ENCODE measurements around the gene GASK1A. TPM values are rescaled to one million over a fixed set of nuclear protein-coding genes. Genes with fewer than 3 reads are reported as not detected.

The GASK1A gene
- total and polyA plus RNA-seq, 10 of the 15 experiments (the other 5 are each of a cell fraction or from before 2014, with no cell fraction given): 0.18 TPM; not detected in 9

- SMC1A ChIA-PET (ENCODE audit: uncharacterized antibody, unreplicated experiment): interaction anchor here (1.9 kb wide), 1 partner anchor 130 kb away, joined by 8 read pairs; no protein-coding TSS in a partner anchor
- POLR2A ChIA-PET: no interaction called here
- Histone ChIP-seq H3K4me1 (ENCODE audit: control insufficient read depth, insufficient read depth, low read length) (no peaks in the 10 kb centered on the region), H3K9ac (ENCODE audit: control insufficient read depth, insufficient read depth, low read length) (no peak overlapping the region), H3K79me2 (ENCODE audit: control insufficient read depth, insufficient read depth, low read length) (no peaks in the 10 kb centered on the region), H3K36me3 (ENCODE audit: control insufficient read depth in 2 of 2, insufficient read depth in 2 of 2, low read length in 1 of 2) (no peaks in the 10 kb centered on the region), H4K20me1 (ENCODE audit: control insufficient read depth, insufficient read depth) (no peaks in the 10 kb centered on the region), H3K27ac (ENCODE audit: control insufficient read depth, insufficient read depth) (no peak overlapping the region), H2AFZ (ENCODE audit: control insufficient read depth, low read depth, low read length) (no peak overlapping the region), H3K9me3 (replicated peaks; ENCODE audit: control insufficient read depth, insufficient read depth, low read length) (no peaks in the 10 kb centered on the region), H3K4me3 (no peak overlapping the region), H3K4me2 (ENCODE audit: control insufficient read depth, insufficient read depth) (no peak overlapping the region), H3K27me3 (replicated peaks in 1 of 2; ENCODE audit: control insufficient read depth in 2 of 2, insufficient read depth in 2 of 2, low read length in 1 of 2) (peaks cover 0 to 3% of the 10 kb centered on the region in 2 experiments; a peak in 2 of 4 replicates)
- no TSS peak for BruUV-seq (replicated peaks)
- CTCF ChIA-PET: interaction anchor here (0.6 to 3.2 kb wide), 2 partner anchors 9 to 130 kb away, joined by 3 to 21 read pairs; no protein-coding TSS in a partner anchor
- intact Hi-C loops (cut with micrococcal nuclease; ENCODE audit: unreplicated experiment): no loop called here
- ATAC-seq (no peak), DNase-seq (ENCODE audit: low read depth, low spot score) (no peak), FAIRE-seq (no peak)
- in situ Hi-C loops (cut with MboI): no loop called here
- RAD21 ChIA-PET (ENCODE audit: unreplicated experiment): no interaction called here
- 29% methylated on average over 4 of the region's 4 CpGs for WGBS (ENCODE audit: insufficient coverage, insufficient replicate concordance, low lambda C conversion rate, missing lambda C conversion rate)
- no peak for TF ChIP-seq NR2F1 (conservative IDR thresholded peaks at IDR 0.05)
- no peak for TF ChIP-seq YBX1 (IDR thresholded peaks at IDR 0.05)
- TF ChIP-seq ZSCAN29 (IDR thresholded peaks at IDR 0.05): no peak
- TF ChIP-seq GABPA (IDR thresholded peaks at IDR 0.05; ENCODE audit: low read depth): no peak
- TF ChIP-seq ZBTB4 (CRISPR knock-in tag; IDR thresholded peaks at IDR 0.05): no peak
- TF ChIP-seq IRF4 (IDR thresholded peaks at IDR 0.05; ENCODE audit: low read depth, low read length): no peak
- no peak for TF ChIP-seq HDGF (IDR thresholded peaks at IDR 0.05)
- no peak for TF ChIP-seq PKNOX1 (IDR thresholded peaks at IDR 0.05)
- no peak for TF ChIP-seq E4F1 (IDR thresholded peaks at IDR 0.05; ENCODE audit: borderline replicate concordance, partially characterized antibody)
- no peak for TF ChIP-seq EGR1 (IDR thresholded peaks at IDR 0.05; ENCODE audit: borderline replicate concordance in 1 of 2, low read depth in 2 of 2, low read length in 2 of 2)
- no peak for TF ChIP-seq IRF3 (IDR thresholded peaks at IDR 0.05)
- TF ChIP-seq ZBTB33 (IDR thresholded peaks at IDR 0.05): no peak
- TF ChIP-seq RB1 (IDR thresholded peaks at IDR 0.05; ENCODE audit: borderline replicate concordance): no peak
- TF ChIP-seq NBN (IDR thresholded peaks at IDR 0.05): no peak
- TF ChIP-seq ZNF274 (IDR thresholded peaks at IDR 0.05; ENCODE audit: insufficient read depth, insufficient read length): no peak
- TF ChIP-seq NR2C2 (IDR thresholded peaks at IDR 0.05; ENCODE audit: borderline replicate concordance, control insufficient read depth, insufficient read length, low read depth): no peak
- no peak for TF ChIP-seq SMAD5 (IDR thresholded peaks at IDR 0.05; ENCODE audit: low read depth)
These were observed 112.4 kb downstream of the GASK1A start for GRCh38 chr3:43091481-43091880.

Measured in GM12878 (cell line).